GM18907 (cell line): ENCODE results near the gene INSYN1.

Experiments used
- ATAC-seq: cut with Tn5 transposase; IDR thresholded peaks from one replicate; pipeline ENCODE4 v1.9.1; 2021; ENCODE audit warnings: mild to moderate bottlenecking, moderate library complexity; ENCODE audit not compliant: unreplicated experiment

The INSYN1 gene

DNA sequence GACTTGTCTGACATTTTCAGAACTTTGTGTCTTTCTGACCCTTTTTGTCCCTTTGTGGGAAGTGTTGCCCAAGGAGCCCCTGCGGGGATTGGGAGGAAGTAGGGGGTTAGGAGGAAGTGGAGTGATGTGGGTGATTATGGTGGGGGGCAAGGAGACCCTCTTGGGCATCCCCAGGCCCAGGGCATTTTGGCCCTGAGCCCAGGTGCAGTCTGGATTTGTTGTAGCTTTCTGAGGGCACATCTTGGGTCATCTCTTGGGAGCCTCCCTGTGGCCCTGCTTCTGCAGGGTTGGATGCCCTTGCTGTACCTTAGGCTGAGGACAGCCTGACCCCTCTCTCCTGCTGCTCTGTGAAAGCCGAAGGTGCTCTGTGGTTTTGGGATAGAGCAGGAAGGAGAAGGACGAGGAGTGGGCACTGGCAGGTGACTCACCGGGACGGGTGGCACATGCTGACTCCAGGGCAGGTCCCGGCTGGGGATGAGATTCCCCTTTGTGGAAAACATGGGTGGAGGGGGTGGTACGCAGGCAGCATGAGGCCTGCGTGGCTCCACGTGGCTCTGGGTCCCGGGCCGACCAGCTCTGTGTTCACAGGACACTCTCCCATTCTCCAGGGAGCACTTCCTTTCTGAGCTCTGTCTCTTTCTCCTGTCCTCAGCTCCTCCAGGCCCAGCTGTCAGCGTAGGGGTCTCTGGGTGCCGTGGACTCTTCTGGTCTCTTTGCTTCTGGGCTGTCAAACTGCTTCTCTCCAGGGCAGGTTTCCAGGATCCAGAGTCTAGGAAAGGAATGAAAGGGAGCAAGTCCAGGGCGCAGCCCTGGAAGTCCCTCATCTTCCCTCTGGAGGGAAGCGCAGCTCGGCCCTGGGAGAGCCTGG is 57.1 kb downstream of the INSYN1 start:
- ATAC-seq, result no peak

DNA sequence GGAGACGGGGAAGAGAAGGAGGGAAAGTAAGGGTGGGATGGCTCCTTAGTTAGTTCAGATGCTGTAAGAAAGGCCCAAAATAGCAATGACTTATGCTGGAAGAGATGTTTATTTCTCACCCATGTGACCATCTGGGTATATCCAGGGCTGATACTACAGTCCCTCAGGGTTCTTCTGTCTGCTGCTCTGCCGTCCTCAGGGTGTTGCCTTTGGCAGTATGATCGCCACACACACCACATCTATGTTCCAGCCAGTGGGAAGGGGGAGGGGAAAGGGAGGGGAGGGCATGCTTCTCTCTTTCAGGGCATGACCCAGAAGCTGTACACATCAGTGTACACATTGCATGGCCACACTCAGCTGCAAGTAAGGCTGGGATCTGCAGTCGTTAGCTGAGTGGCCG is 58.7 kb downstream of the INSYN1 start:
- no peak for ATAC-seq

DNA sequence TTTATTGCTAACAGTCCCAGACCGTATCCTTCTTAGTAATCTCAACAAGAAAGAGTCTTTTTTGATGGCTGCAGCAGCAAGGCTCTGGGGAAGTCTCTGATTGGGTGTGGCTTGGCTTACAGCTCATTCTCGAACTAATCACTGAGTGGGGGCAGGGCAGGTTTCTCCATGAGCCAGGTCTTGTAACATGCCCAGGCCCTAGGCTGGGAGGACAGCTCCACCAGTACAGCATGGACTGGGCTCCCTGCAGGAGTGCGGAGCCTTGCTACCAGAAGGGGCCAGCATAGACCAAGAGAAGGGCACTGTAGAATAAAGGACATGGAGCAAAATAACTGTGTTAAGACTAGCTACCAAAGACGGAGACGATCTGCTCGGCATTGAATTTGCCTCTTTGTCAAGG is 61.8 kb downstream of the INSYN1 start:
- ATAC-seq, result no peak

DNA sequence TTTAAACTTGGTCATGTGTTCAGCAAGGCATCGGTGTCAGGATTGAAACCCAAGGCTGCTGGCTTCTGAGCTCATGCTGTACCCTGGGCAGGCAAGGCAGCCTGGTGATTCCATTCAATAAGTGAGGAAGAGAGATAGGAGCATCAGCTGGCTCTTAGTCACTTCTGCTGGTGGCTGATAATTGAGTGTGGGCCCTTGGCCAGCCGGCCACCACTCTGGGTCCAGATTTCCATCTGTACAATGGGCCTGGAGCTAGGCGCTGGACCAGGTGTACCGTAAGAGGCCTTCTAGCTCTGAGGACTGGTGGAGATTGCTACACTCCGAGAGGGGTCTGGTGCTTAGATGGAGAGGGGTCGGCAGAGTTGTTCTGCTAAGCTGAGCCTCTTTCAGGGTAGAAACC is 64.7 kb downstream of the INSYN1 start:
- no peak for ATAC-seq

DNA sequence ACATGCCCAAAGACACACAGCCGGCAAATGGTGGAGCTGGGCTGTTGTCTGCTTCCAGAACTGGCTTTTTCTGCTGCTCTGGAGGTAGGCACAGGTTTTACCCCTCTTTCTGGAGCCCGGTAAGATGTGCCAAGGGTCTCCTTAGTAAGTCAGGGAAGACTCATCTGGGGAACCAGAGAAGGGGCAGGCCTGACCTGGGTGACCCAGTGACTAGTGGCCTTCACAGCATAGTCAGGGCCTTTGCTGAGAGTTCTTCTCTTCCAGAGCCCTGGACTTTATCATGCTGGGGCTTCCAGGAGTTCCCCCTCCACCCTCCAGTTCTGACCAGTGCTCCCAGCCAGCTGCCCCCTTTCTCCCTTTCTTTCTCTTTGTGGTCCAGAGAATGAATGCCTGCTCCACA is 65.8 kb downstream of the INSYN1 start:
- no peak for ATAC-seq

DNA sequence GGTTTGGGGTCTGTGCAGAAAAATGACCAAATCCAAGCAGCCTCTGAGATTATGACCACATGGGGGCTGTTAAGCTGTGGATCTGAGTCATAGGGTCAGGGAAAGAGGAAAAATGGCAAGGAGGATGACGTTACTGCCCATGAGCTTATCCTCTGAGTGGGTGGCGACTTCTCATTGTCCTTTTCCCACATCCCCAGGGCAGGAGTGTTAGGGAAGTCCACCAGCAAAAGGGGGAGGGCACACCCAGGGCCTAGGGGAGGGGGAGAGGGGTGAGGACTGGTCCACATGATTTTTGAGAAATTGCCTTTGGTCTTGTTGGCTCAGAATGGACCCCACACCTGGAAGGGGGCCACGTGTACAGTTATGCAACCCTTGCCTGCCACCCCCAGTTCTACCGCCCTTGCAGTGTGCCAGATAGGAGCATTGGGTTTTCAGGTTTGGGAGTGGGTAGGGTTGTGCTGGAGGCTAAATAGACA is 66.3 kb downstream of the INSYN1 start:
- no peak for ATAC-seq

DNA sequence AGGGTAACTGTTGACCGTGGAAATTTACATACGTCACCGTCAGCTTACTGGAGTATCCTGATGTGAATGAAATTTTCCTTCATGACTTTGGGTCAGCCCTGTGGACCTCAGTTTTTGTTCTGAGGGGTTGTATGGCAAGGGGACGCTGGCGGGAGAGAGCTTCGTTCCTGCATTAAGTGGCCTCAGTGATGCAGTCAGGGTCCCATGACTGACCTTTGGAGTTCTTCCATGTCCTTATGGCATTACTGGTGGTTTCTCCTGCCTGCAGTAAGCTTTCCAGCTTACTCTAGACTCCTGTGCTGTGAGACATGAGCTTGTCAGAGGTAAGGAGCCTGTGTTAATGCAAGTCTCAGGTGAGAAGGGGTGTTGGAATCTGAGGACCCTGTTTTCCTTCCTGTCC is 67.2 kb downstream of the INSYN1 start:
- ATAC-seq, result no peak
